Measurements from ENCODE around the gene IER3.

DNA sequence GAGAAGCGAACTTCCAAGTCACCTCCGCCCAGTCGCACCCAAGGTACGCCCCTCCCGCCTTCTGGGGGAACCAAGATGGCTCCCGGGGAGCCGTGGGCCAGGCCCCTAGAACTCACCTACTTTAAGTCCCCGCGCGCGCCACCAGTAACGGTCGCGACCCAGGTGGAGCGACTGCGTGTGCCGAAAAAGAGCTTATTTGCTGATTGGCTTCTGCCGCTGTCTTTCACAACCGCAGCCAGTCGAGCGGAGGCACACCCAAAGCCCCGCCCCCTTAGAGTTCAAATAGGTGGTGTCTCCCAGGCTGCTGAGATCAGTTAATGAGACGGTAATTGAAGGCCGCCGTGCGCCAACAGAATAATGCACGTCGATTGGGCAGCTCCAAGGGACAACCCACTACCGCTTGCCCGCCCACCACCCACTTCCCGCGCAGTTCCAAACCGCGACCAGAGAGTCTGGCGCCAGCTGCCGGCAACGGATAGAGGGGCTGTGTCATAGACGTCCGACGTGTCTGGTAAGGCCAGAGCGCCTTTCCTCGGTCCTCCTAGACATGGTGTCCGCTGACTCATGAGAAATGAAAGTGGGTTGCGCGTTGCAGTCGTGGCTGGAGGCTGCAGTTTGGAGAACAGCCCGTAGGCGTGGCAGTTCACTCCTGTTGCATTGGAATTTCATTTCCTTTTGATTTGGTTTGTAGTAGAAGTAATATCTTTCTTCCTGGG is 27.1 kb downstream of the IER3 start, which contains the start of gene MDC1:
- TF ChIP-seq, protein P1, sequence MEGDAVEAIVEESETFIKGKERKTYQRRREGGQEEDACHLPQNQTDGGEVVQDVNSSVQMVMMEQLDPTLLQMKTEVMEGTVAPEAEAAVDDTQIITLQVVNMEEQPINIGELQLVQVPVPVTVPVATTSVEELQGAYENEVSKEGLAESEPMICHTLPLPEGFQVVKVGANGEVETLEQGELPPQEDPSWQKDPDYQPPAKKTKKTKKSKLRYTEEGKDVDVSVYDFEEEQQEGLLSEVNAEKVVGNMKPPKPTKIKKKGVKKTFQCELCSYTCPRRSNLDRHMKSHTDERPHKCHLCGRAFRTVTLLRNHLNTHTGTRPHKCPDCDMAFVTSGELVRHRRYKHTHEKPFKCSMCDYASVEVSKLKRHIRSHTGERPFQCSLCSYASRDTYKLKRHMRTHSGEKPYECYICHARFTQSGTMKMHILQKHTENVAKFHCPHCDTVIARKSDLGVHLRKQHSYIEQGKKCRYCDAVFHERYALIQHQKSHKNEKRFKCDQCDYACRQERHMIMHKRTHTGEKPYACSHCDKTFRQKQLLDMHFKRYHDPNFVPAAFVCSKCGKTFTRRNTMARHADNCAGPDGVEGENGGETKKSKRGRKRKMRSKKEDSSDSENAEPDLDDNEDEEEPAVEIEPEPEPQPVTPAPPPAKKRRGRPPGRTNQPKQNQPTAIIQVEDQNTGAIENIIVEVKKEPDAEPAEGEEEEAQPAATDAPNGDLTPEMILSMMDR (IDR thresholded peaks at IDR 0.05) = peak in 5 of 7 experiments; percentile 28 to 54 (median 38)
- peak; percentile 95 to 99 (median 97) for TF ChIP-seq POLR2AphosphoS5 (IDR thresholded peaks at IDR 0.05)

All from stomach (tissue), 4 donors.